Esophagus (tissue), 2 donors: ENCODE data around the gene RCCD1. TPM values are rescaled to one million over a fixed set of nuclear protein-coding genes. Genes with fewer than 3 reads are reported as not detected.
A peak's percentile ranks its signal among the peaks of the same experiment; 100 is the strongest.

Experiments used
- H3K27ac ChIP-seq, 2 donors: one replicate each; pipeline ENCODE4 v1.5.1; 2013; ENCODE audit warnings: low read depth in 2 of 2, mild to moderate bottlenecking in 2 of 2, inconsistent platforms in 1 of 2, low read length in 1 of 2, moderate library complexity in 1 of 2
- H3K27me3 ChIP-seq, 2 donors: one replicate each; pipeline ENCODE4 v1.6.1; 2013; ENCODE audit warnings: low read length in 2 of 2, control low read depth in 1 of 2, mild to moderate bottlenecking in 1 of 2; ENCODE audit not compliant: insufficient read depth in 2 of 2, control insufficient read depth in 1 of 2
- H3K36me3 ChIP-seq, 2 donors: one replicate each; pipeline ENCODE4 v1.6.1; 2013; ENCODE audit warnings: low read length in 1 of 2; ENCODE audit not compliant: control insufficient read depth in 2 of 2, insufficient read depth in 2 of 2
- H3K4me1 ChIP-seq, 2 donors: one replicate each; pipeline ENCODE4 v1.6.1; 2013; ENCODE audit warnings: low read length in 1 of 2; ENCODE audit not compliant: control insufficient read depth in 2 of 2, insufficient read depth in 2 of 2
- H3K4me3 ChIP-seq, 2 donors: one replicate each; pipeline ENCODE4 v1.5.1; 2013; ENCODE audit warnings: low read length in 2 of 2, mild to moderate bottlenecking in 2 of 2, low read depth in 1 of 2, moderate library complexity in 1 of 2
- H3K9me3 ChIP-seq, 2 donors: one replicate each; pipeline ENCODE4 v1.6.1; 2013; ENCODE audit warnings: mild to moderate bottlenecking in 2 of 2, low read depth in 1 of 2, low read length in 1 of 2, moderate library complexity in 1 of 2; ENCODE audit not compliant: control insufficient read depth in 2 of 2, insufficient read depth in 1 of 2
- WGBS, 2 donors: extraction: QIAGEN DNeasy Blood & Tissue Kit; methylation state at CpG; one replicate each; pipeline ENCODE4 v1.1.7; 2013; 5-methylcytosine and 5-hydroxymethylcytosine counted together
- polyA plus RNA-seq, 2 donors: library from polyadenylated mRNA; stranded (reverse); fragments of 200-250 nt; gene quantifications; one replicate each; pipeline ENCODE4 v1.2.3, GENCODE V29; 2013
- donor health status: healthy with polysubstance abuse.
- donor health status: Bipolar disorder and iron deficiency.

Gene RCCD1
- polyA plus RNA-seq, 2 donors, result 8.1 to 8.7 TPM

DNA sequence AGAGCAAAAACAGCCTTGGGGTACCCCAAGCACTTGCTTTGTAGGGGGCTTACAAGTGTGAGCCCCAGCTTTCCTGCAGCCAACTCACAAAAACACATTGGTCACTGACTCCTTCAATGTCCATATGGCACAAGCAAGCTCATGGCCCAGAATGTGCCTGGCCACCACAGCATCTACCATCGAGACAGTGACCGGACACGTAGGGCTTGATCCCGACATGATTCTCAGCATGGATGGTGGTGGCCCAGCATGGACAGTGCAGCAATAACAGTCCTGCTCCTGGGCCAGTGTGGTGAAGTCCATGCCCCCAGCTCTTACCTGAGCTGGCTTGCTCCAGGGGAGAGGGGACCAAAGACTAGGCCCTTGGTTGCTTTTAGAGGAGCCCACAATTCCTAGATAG, 13.6 kb upstream of the RCCD1 start:
- Histone ChIP-seq H3K9me3 (no peaks in the 10 kb centered on the region), H3K4me3 (no peak overlapping the region), H3K36me3 (peaks cover 29 to 41% of the 10 kb centered on the region in 2 donors), H3K27ac (no peak overlapping the region), H3K27me3 (no peaks in the 10 kb centered on the region), H3K4me1 (peaks cover 4% of the 10 kb centered on the region in 2 donors)
- 96 to 97% methylated on average over 4 of the region's 4 CpGs for WGBS, 2 donors

DNA sequence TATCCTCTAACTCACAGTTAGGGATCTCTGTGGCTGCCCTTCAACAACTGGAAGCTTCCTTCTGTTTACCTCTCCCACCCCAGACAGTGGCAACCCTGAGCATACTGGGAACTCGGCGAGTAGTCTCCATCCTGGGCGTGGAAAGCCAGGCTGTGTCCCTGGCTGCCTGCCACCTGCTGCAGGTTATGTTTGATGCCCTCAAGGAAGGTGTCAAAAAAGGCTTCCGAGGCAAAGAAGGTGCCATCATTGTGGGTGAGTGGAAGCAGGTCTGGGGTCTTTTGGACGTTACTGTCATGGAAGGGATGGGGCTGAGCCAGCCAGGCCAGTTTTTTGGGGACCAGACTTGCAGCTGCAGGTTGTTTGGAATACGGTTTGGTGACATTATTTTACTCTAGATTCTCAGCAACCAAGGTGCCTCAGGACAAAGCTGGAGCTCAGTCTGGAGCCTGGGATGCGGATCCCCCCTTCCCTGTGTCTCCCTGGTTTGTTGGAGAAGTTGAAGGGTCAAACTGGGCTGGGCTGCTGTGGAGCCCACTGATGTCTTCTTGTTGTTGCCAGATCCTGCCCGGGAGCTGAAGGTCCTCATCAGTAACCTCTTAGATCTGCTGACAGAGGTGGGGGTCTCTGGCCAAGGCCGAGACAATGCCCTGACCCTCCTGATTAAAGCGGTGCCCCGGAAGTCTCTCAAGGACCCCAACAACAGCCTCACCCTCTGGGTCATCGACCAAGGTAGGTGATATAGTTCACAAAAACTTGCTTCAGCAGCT, 12.1 kb upstream of the RCCD1 start:
- no peaks in the 10 kb centered on the region for H3K27me3 ChIP-seq
- no peak overlapping the region for H3K4me3 ChIP-seq
- H3K9me3 ChIP-seq, result no peaks in the 10 kb centered on the region
- H3K4me1 ChIP-seq, result no peaks in the 10 kb centered on the region
- H3K27ac ChIP-seq, result no peak overlapping the region
- WGBS, 2 donors, result 84 to 86% methylated on average over 12 of the region's 12 CpGs
- peaks cover 40 to 53% of the 10 kb centered on the region in 2 donors for H3K36me3 ChIP-seq

DNA sequence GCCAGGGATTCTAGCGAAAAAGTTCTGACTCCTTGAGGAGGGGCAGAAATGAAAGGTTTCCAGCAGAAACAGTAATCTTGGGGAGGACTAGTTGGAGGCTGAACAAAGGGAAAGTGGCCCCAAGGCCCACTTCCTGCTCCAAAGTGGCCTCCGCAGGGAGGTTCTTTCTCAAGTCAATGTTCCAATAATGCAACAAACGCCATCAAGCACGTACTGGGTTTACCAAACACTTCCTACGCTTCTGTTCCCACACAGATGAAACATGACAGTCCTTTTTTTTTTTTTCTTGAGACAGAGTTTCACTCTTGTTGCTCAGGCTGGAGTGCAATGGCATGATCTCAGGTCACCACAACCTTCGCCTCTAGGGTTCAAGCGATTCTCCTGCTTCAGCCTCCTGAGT, 9.6 kb upstream of the RCCD1 start:
- H3K27ac ChIP-seq, result no peak overlapping the region
- WGBS, 2 donors, result 92% methylated on average over 7 of the region's 7 CpGs
- H3K9me3 ChIP-seq, result no peaks in the 10 kb centered on the region
- H3K36me3 ChIP-seq, result peaks cover 44 to 62% of the 10 kb centered on the region in 2 donors
- no peaks in the 10 kb centered on the region for H3K27me3 ChIP-seq
- peaks cover 0 to 4% of the 10 kb centered on the region in 2 donors for H3K4me1 ChIP-seq
- H3K4me3 ChIP-seq, result no peak overlapping the region

DNA sequence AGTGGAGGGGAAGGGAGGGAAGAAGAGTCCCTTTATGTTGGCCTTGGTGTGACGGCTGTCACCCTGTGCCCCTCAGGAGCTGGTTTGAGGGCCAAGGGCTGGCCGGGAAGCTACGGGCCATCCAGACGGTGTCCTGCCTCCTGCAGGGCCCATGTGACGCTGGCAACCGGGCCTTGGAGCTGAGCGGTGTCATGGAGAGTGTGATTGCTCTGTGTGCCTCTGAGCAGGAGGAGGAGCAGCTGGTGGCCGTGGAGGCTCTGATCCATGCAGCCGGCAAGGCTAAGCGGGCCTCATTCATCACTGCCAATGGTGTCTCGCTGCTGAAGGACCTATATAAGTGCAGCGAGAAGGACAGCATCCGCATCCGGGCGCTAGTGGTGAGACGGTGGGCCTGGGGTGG, 8.1 kb upstream of the RCCD1 start:
- H3K4me3 ChIP-seq, result no peak overlapping the region
- H3K9me3 ChIP-seq, result no peaks in the 10 kb centered on the region
- H3K4me1 ChIP-seq, result peaks cover 0 to 4% of the 10 kb centered on the region in 2 donors
- WGBS, 2 donors, result 89 to 91% methylated on average over 16 of the region's 16 CpGs
- peaks cover 37 to 60% of the 10 kb centered on the region in 2 donors for H3K36me3 ChIP-seq
- H3K27me3 ChIP-seq, result no peaks in the 10 kb centered on the region
- H3K27ac ChIP-seq, result no peak overlapping the region

DNA sequence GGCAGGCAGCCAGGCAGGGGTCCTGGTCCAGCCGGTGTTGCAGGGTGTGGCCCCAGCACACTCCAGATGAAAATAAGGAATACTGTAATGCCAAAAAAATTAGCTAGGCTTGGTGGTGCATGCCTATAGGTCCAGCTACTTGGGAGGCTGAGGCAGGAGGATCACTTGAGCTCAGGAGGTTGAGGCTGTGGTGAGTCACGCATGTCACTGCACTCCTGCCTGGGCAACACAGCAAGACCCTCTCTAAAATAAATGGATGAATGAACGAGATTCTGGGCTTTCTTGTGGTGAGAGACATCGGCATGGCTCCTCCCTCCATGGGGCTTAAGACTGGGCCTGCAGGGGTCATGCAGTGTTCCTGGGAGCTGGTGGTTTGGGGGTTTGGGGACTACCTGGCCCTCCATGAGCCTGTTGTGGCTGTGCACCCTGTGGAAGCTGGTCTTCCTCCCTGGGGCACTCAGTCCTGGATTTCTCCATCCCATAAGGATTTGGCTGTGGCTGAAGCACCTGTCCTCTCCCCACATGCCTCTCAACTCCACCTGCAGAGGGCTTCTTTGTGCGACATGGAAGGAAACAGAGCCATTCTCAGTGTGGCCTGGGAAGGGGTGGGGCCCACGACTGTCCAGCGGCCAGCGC, 7.6 kb upstream of the RCCD1 start:
- Histone ChIP-seq H3K4me1 (peaks cover 0 to 4% of the 10 kb centered on the region in 2 donors), H3K27ac (no peak overlapping the region), H3K9me3 (no peaks in the 10 kb centered on the region), H3K27me3 (no peaks in the 10 kb centered on the region), H3K36me3 (peaks cover 37 to 58% of the 10 kb centered on the region in 2 donors), H3K4me3 (no peak overlapping the region)
- WGBS, 2 donors, result 86 to 90% methylated on average over 8 of the region's 8 CpGs

DNA sequence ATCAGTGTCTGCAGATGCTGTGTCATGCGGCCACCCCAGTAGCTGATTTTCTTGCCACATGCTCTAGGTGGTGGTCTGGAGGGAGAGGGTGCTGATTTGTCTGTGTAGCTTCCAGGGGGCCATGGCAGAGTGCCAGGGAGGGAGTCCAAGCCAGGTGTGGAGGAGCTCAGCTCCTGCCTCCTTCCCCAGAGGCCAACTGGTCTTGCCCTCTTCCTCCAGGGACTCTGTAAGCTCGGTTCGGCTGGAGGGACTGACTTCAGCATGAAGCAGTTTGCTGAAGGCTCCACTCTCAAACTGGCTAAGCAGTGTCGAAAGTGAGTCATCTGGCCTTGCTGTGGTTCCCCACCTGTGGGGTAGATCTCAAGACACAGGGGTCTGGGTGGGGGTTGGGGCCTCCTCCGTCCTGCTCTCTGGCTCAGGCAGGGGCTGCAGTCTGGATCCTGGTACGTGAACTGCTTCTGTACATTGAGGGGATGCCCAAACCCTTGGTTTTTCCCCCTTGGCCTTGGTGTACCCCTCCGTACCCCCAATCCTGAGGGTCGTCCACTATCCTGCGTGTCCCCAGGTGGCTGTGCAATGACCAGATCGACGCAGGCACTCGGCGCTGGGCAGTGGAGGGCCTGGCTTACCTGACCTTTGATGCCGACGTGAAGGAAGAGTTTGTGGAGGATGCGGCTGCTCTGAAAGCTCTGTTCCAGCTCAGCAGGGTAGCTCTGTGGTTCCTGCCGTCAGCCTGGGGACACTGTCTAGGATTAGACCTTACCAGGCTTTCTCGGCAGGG, 6.9 kb upstream of the RCCD1 start:
- no peaks in the 10 kb centered on the region for H3K27me3 ChIP-seq
- no peak overlapping the region for H3K27ac ChIP-seq
- WGBS, 2 donors, result 91 to 93% methylated on average over 18 of the region's 18 CpGs
- H3K9me3 ChIP-seq, result no peaks in the 10 kb centered on the region
- no peak overlapping the region for H3K4me3 ChIP-seq
- H3K4me1 ChIP-seq, result peaks cover 0 to 4% of the 10 kb centered on the region in 2 donors
- peaks cover 36 to 53% of the 10 kb centered on the region in 2 donors for H3K36me3 ChIP-seq

DNA sequence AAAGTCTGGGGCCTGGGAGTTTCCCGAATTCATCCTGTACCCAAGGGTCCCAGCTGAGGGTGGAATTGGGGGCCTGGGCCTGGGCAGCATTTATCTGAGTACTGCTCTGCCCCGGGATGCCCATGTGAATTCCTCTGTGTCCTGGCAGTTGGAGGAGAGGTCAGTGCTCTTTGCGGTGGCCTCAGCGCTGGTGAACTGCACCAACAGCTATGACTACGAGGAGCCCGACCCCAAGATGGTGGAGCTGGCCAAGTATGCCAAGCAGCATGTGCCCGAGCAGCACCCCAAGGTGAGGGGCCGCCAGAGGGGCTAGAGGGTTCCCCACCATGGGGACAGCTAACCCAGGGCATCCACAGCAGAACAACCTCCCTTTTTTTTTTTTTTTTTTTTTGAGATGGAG, 6.2 kb upstream of the RCCD1 start:
- H3K4me1 ChIP-seq, result peaks cover 0 to 4% of the 10 kb centered on the region in 2 donors
- no peaks in the 10 kb centered on the region for H3K27me3 ChIP-seq
- no peak overlapping the region for H3K27ac ChIP-seq
- WGBS, 2 donors, result 94% methylated on average over 8 of the region's 8 CpGs
- H3K9me3 ChIP-seq, result no peaks in the 10 kb centered on the region
- H3K36me3 ChIP-seq, result peaks cover 34 to 55% of the 10 kb centered on the region in 2 donors
- H3K4me3 ChIP-seq, result no peak overlapping the region

DNA sequence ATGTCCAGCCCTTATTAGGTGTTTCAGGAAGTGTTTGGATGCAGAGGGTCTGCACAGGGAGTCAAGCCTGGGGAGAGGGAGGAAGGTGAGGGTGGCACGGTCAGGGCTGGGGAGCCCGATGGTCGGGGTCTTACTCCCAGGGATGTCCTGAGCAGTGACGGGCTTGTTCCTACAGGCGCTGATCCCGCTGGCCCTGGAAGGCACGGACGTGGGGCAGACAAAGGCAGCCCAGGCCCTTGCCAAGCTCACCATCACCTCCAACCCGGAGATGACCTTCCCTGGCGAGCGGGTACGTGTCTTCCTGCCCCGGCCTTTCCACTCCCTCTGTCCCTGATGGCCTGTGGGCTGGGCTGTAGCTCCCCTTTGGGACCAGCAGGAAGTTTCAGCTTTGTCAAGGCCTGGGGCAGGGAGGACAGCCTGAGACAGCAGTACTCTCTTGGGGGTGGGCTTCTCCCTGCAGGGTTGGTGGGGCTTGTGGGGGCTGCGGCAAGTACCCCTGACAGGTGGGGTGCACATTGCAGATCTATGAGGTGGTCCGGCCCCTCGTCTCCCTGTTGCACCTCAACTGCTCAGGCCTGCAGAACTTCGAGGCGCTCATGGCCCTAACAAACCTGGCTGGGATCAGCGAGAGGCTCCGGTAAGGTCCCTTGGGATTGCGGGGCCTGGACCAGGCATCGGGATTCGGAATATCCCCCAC, 4.6 kb upstream of the RCCD1 start:
- Histone ChIP-seq H3K27ac (peak overlapping the region in 1 of 2 donors; percentile 27), H3K36me3 (peaks cover 26 to 51% of the 10 kb centered on the region in 2 donors), H3K4me1 (peaks cover 0 to 8% of the 10 kb centered on the region in 2 donors), H3K9me3 (no peaks in the 10 kb centered on the region), H3K27me3 (no peaks in the 10 kb centered on the region), H3K4me3 (no peak overlapping the region)
- 90 to 93% methylated on average over 23 of the region's 23 CpGs for WGBS, 2 donors

DNA sequence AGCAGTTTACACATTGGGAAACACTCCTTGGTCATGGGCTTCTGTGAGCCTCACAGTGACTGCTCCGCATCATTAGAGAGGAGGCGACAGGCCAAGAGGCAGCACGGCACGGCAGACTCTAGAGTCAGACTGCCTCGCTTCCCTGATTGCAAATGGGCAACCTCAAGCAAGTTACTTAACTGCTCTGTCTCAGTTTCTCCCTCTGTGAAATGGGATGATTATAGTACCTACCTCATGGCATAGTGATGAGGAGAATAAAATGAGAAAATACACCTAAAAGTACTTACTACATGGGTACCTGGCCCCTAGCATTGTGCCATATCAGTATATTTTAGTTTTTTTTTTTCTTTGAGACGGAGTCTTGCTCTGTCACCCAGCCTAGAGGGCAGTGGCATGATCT, 4.0 kb upstream of the RCCD1 start:
- peaks cover 25 to 51% of the 10 kb centered on the region in 2 donors for H3K36me3 ChIP-seq
- H3K4me3 ChIP-seq, result no peak overlapping the region
- H3K27ac ChIP-seq, result no peak overlapping the region
- no peaks in the 10 kb centered on the region for H3K9me3 ChIP-seq
- WGBS, 2 donors, result 95 to 97% methylated on average over 6 of the region's 6 CpGs
- no peaks in the 10 kb centered on the region for H3K27me3 ChIP-seq
- peaks cover 0 to 11% of the 10 kb centered on the region in 2 donors for H3K4me1 ChIP-seq
